Measurements from ENCODE around the gene PXDC1. TPM values are rescaled to one million over a fixed set of nuclear protein-coding genes. Genes with fewer than 3 reads are reported as not detected.
"Not testable (repeated sequence)": the region's sequence is repeated elsewhere in the genome, so short reads cannot be mapped to it uniquely, and the experiment has no call there.

PXDC1 gene
- total RNA-seq, 1 donor from 2014 or later: 7.5 TPM

GRCh38 chr6:3721810-3722621 lies 29.5 kb downstream of the PXDC1 start:
- no peak overlapping the region for H3K27ac Mint-ChIP-seq (ENCODE audit: unreplicated experiment)
- peaks cover 3% of the 10 kb centered on the region for H3K9me3 Mint-ChIP-seq (ENCODE audit: unreplicated experiment)
- DNase-seq: no peak
- H3K4me3 Mint-ChIP-seq (ENCODE audit: unreplicated experiment): no peak overlapping the region
- H3K4me1 Mint-ChIP-seq (ENCODE audit: low read depth, unreplicated experiment): peaks cover 19% of the 10 kb centered on the region
- H3K36me3 Mint-ChIP-seq (ENCODE audit: unreplicated experiment): peaks cover 2% of the 10 kb centered on the region
- TF ChIP-seq CTCF (IDR thresholded peaks at IDR 0.05; ENCODE audit: partially characterized antibody, unreplicated experiment): no peak
- H3K27me3 Mint-ChIP-seq (ENCODE audit: unreplicated experiment): no peaks in the 10 kb centered on the region

GRCh38 chr6:3720770-3721169 lies 30.7 kb downstream of the PXDC1 start:
- not testable (repeated sequence) for H3K4me3 Mint-ChIP-seq (ENCODE audit: unreplicated experiment); DNase-seq; H3K36me3 Mint-ChIP-seq (ENCODE audit: unreplicated experiment); H3K27ac Mint-ChIP-seq (ENCODE audit: unreplicated experiment); H3K9me3 Mint-ChIP-seq (ENCODE audit: unreplicated experiment); H3K27me3 Mint-ChIP-seq (ENCODE audit: unreplicated experiment)
- peaks cover 16% of the 10 kb centered on the region for H3K4me1 Mint-ChIP-seq (ENCODE audit: low read depth, unreplicated experiment)

- H3K27ac Mint-ChIP-seq (ENCODE audit: unreplicated experiment): no peak overlapping the region
- H3K27me3 Mint-ChIP-seq (ENCODE audit: unreplicated experiment): no peaks in the 10 kb centered on the region
- H3K36me3 Mint-ChIP-seq (ENCODE audit: unreplicated experiment): no peaks in the 10 kb centered on the region
- TF ChIP-seq CTCF (IDR thresholded peaks at IDR 0.05; ENCODE audit: partially characterized antibody, unreplicated experiment): no peak
- H3K4me3 Mint-ChIP-seq (ENCODE audit: unreplicated experiment): no peak overlapping the region
- no peak for DNase-seq
- peaks cover 16% of the 10 kb centered on the region for H3K4me1 Mint-ChIP-seq (ENCODE audit: low read depth, unreplicated experiment)
- peaks cover 3% of the 10 kb centered on the region for H3K9me3 Mint-ChIP-seq (ENCODE audit: unreplicated experiment)
Measured at GRCh38 chr6:3719462-3720308, 31.8 kb downstream of the PXDC1 start.

- no peaks in the 10 kb centered on the region for H3K36me3 Mint-ChIP-seq (ENCODE audit: unreplicated experiment)
- no peak overlapping the region for H3K4me3 Mint-ChIP-seq (ENCODE audit: unreplicated experiment)
- H3K4me1 Mint-ChIP-seq (ENCODE audit: low read depth, unreplicated experiment): peaks cover 8% of the 10 kb centered on the region
Measured at GRCh38 chr6:3718407-3718806, 33.1 kb downstream of the PXDC1 start.

GRCh38 chr6:3715285-3715684 lies 36.2 kb downstream of the PXDC1 start:
- TF ChIP-seq CTCF (IDR thresholded peaks at IDR 0.05; ENCODE audit: partially characterized antibody, unreplicated experiment): no peak
- Mint-ChIP-seq H3K27me3 (ENCODE audit: unreplicated experiment) (no peaks in the 10 kb centered on the region), H3K9me3 (ENCODE audit: unreplicated experiment) (peaks cover 1% of the 10 kb centered on the region), H3K36me3 (ENCODE audit: unreplicated experiment) (no peaks in the 10 kb centered on the region), H3K4me1 (ENCODE audit: low read depth, unreplicated experiment) (no peaks in the 10 kb centered on the region), H3K4me3 (ENCODE audit: unreplicated experiment) (no peak overlapping the region), H3K27ac (ENCODE audit: unreplicated experiment) (no peak overlapping the region)
- no peak for DNase-seq

More at GRCh38 chr6:3718407-3718806, 33.1 kb downstream of the PXDC1 start:
- Mint-ChIP-seq H3K27me3 (ENCODE audit: unreplicated experiment) (no peaks in the 10 kb centered on the region), H3K9me3 (ENCODE audit: unreplicated experiment) (peaks cover 1% of the 10 kb centered on the region), H3K27ac (ENCODE audit: unreplicated experiment) (no peak overlapping the region)
- no peak for DNase-seq
- no peak for TF ChIP-seq CTCF (IDR thresholded peaks at IDR 0.05; ENCODE audit: partially characterized antibody, unreplicated experiment)
